ENCODE measurements around the gene CBY1. TPM values are rescaled to one million over a fixed set of nuclear protein-coding genes. Genes with fewer than 3 reads are reported as not detected.

The CBY1 gene
- total RNA-seq, 2 donors from 2014 or later: 13.8 TPM

GRCh38 chr22:38717244-38717643 is 60.8 kb downstream of the CBY1 start:
- ATAC-seq (ENCODE audit: insufficient number of reproducible peaks, low FRiP score, low read depth) (no peak), DNase-seq (ENCODE audit: low spot score) (no peak)
- Histone ChIP-seq H3K27ac (peak overlapping the region in 1 of 2 donors; percentile 39), H3K27me3 (replicated peaks; ENCODE audit: insufficient read depth) (no peaks in the 10 kb centered on the region), H3K4me3 (no peak overlapping the region), H3K9me3 (no peaks in the 10 kb centered on the region), H3K36me3 (peaks cover 22% of the 10 kb centered on the region), H3K4me1 (ENCODE audit: control insufficient read depth in 1 of 2, low read depth in 2 of 2) (peaks cover 5 to 29% of the 10 kb centered on the region in 2 donors)
- TF ChIP-seq CTCF (IDR thresholded peaks at IDR 0.05): no peak

DNA sequence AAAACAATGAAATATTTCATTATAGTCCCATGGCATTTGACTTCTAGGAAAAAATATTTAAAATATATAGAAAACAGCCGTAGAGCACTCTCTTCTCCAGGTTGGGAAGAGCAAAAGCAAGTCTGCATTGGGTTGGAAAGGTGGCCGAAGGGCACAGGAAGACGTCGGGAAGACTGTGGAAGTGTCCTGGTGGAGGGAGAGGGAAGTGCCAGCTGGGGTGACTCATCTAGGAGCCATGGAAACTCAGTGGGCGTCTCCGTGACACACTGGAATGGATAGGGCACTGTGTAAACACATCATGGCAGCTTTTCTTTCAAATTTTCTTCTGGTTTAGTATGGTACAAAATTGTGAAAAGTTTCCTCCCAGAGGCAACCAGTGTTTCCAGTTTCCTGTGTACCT is 62.0 kb downstream of the CBY1 start:
- peaks cover 30% of the 10 kb centered on the region for H3K36me3 ChIP-seq
- no peaks in the 10 kb centered on the region for H3K9me3 ChIP-seq
- peak overlapping the region in 1 of 2 donors; percentile 57 for H3K27ac ChIP-seq
- H3K27me3 ChIP-seq (replicated peaks; ENCODE audit: insufficient read depth): no peaks in the 10 kb centered on the region
- ATAC-seq (ENCODE audit: insufficient number of reproducible peaks, low FRiP score, low read depth) (peak; percentile 67), DNase-seq (ENCODE audit: low spot score) (peak; percentile 51)
- peaks cover 5 to 23% of the 10 kb centered on the region in 2 donors for H3K4me1 ChIP-seq (ENCODE audit: control insufficient read depth in 1 of 2, low read depth in 2 of 2)
- TF ChIP-seq CTCF (IDR thresholded peaks at IDR 0.05): peak; percentile 85
- no peak overlapping the region for H3K4me3 ChIP-seq

DNA sequence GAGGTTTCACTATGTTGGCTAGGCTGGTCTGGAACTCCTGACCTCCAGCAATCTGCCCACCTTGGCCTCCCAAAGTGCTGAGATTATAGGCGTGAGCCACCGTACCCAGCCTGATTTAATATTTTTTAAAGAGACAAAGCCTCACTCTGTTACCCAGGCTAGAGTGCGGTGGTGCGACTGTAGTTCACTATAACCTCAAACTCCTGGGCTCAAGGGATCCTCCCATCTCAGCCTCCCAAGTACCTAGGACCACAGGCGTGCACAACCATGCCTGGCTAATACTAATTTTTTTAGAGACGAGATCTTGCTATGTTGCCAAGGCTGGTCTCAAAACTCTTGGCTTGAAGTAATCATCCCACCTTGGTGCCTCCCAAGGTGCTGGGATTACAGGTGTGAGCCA is 62.8 kb downstream of the CBY1 start:
- ATAC-seq (ENCODE audit: insufficient number of reproducible peaks, low FRiP score, low read depth): no peak
- Histone ChIP-seq H3K27ac (peak overlapping the region; percentile 37 to 57), H3K9me3 (no peaks in the 10 kb centered on the region), H3K27me3 (replicated peaks; ENCODE audit: insufficient read depth) (no peaks in the 10 kb centered on the region), H3K4me1 (ENCODE audit: control insufficient read depth in 1 of 2, low read depth in 2 of 2) (peaks cover 5 to 21% of the 10 kb centered on the region in 2 donors), H3K36me3 (peaks cover 36% of the 10 kb centered on the region), H3K4me3 (no peak overlapping the region)
- no peak for DNase-seq (ENCODE audit: low spot score)
- no peak for TF ChIP-seq CTCF (IDR thresholded peaks at IDR 0.05)

DNA sequence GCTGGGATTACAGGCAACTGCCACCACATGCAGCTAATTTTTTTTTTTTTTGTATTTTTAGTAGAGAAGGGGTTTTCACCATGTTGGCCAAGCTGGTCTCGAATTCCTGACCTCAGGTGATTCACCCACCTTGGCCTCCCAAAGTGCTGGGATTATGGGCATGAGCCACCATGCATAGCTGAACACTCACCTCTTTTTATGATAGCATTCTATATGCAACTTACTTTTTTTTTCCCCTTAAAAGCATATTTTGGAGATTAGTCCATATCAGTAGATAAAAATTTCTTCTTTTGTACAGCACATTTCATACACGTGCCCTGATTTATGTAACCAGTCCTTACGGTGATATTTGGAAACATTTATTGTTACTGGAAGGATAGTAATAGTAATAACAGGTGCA is 63.9 kb downstream of the CBY1 start:
- DNase-seq (ENCODE audit: low spot score): no peak
- Histone ChIP-seq H3K9me3 (no peaks in the 10 kb centered on the region), H3K4me1 (ENCODE audit: control insufficient read depth in 1 of 2, low read depth in 2 of 2) (peaks cover 5 to 24% of the 10 kb centered on the region in 2 donors), H3K36me3 (peaks cover 40% of the 10 kb centered on the region), H3K27ac (no peak overlapping the region), H3K27me3 (replicated peaks; ENCODE audit: insufficient read depth) (no peaks in the 10 kb centered on the region), H3K4me3 (no peak overlapping the region)
- no peak for TF ChIP-seq CTCF (IDR thresholded peaks at IDR 0.05)
- no peak for ATAC-seq (ENCODE audit: insufficient number of reproducible peaks, low FRiP score, low read depth)

DNA sequence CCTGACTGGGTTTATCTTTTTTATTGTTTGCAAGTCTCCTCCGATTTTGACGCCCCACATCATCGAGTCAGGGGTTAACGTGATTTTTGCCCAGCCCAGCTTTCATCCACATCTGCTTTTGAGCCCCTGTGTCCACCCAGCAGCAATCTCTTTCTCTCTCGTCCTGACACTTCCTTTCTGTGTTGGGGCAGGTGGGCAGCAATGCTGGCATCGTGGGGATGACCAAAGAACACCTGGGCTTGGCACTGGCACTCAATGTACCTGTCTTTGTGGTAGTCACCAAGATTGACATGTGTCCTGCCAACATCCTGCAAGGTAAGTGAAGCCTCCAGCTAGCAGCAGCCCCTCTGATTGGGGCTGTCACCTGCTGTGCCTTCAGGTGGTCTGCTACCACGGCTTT is 65.1 kb downstream of the CBY1 start:
- Histone ChIP-seq H3K27me3 (replicated peaks; ENCODE audit: insufficient read depth) (no peaks in the 10 kb centered on the region), H3K27ac (no peak overlapping the region), H3K36me3 (peaks cover 43% of the 10 kb centered on the region), H3K9me3 (no peaks in the 10 kb centered on the region), H3K4me3 (no peak overlapping the region), H3K4me1 (ENCODE audit: control insufficient read depth in 1 of 2, low read depth in 2 of 2) (peaks cover 5 to 24% of the 10 kb centered on the region in 2 donors)
- no peak for ATAC-seq (ENCODE audit: insufficient number of reproducible peaks, low FRiP score, low read depth)
- DNase-seq (ENCODE audit: low spot score): no peak
- TF ChIP-seq CTCF (IDR thresholded peaks at IDR 0.05): no peak

Other genes with a start within 250 kb of the CBY1 start
- not detected for gene KCNJ4, start 201.4 kb upstream of the CBY1 start, total RNA-seq
- gene KDELR3, start 188.5 kb upstream of the CBY1 start, total RNA-seq: 10 to 100 TPM; 16.8 to 52.9 TPM
- gene DDX17, start 150.3 kb upstream of the CBY1 start, total RNA-seq: 100 to 1,000 TPM; 663 to 682 TPM
- 1 to 10 TPM in 1 of 2 donors, not detected in 1; 3.1 TPM for gene DMC1, start 86.5 kb upstream of the CBY1 start, total RNA-seq
- gene FAM227A, start 246 bp upstream of the CBY1 start, total RNA-seq: 1 to 10 TPM in 1 of 2 donors, under 1 TPM in 1; 0.71 to 1.9 TPM
- gene TOMM22, start 25.3 kb downstream of the CBY1 start, total RNA-seq: 10 to 100 TPM; 16.1 to 35.8 TPM
- 10 to 100 TPM; 45.6 to 83.9 TPM for gene JOSD1, start 44.3 kb downstream of the CBY1 start, total RNA-seq
- 10 to 100 TPM; 42.9 to 73.5 TPM for gene GTPBP1, start 49.3 kb downstream of the CBY1 start, total RNA-seq
- gene SUN2, start 99.4 kb downstream of the CBY1 start, total RNA-seq: 1,000 to 10,000 TPM; 1,125 to 1,215 TPM
- 10 to 100 TPM in 1 of 2 donors, 1 to 10 TPM in 1; 9.5 to 20.8 TPM for gene DNAL4, start 137.5 kb downstream of the CBY1 start, total RNA-seq
- 10 to 100 TPM; 29.3 to 50.8 TPM for gene NPTXR, start 187.4 kb downstream of the CBY1 start, total RNA-seq
- gene CBX6, start 215.6 kb downstream of the CBY1 start, total RNA-seq: 100 to 1,000 TPM in 1 of 2 donors, 10 to 100 TPM in 1; 80.1 to 111 TPM

Measured in thoracic aorta (tissue), 2 donors.